Stimulated activated CD8-positive, alpha-beta memory T cell treated with anti-CD3 and anti-CD28 coated beads, Interleukin-15, amount 100 ng/mL, for 1 hour (primary cell): Measurements from ENCODE around the gene OSBP.

Experiments
- DNase-seq: peaks from one replicate; pipeline ENCODE4 v3.0.0-alpha.2; 2020; ENCODE audit warnings: low read depth

Gene OSBP

DNA sequence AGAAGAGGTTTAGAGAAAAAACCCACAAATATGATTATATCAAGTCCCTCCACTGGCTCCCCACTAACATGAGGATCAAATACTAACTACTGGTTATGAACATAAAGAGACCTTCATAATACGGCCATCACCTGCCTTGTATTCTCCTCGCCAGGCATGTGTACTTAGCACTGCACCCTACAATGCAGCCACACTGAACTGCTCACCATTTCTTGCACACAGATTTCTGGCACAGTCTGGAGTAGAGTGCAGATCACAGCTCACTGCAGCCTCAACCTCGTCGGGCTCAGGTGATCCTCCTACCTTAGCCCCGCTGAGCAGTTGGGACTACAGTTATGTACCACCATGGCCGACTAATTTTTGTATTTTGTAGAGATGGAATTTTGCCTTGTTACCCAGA, 13.1 kb downstream of the OSBP start:
- no peak for DNase-seq

DNA sequence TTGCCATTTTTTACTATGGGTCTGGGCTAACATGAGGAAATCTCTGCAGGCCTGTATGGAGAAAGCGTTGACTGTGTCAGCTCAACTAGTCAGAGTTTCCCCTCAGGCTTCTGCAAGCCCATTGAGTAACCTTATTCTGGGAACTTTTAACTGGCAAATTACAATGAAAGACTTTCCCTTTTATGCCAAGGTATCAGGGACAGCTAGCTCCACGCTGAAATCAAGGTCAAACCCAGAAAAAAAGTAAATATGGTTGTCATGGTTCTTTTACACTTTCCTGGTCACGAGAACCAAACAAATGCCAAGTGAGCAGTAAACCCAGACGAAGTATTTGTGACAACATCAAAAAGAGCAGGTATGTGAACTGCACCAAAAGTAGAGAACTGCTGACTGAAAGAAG, 13.8 kb downstream of the OSBP start:
- no peak for DNase-seq

DNA sequence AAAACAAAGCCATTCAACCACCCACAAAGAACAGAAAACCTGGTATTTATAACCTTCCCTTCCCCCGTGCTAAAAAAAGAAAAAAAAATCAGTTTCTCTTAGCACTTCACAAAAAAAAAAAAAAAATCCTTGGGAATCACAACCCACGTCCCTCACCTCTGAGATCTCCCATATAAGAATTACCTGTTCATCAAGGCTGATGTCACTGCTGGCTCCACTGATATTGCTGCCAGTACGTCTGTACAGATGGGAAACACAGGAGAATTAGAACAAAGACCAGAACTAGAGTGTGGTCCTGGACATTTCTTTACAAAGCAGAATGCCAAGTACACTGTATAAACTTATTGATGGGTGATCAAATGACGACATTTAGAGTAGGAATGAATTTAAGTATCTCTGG, 14.9 kb downstream of the OSBP start:
- no peak for DNase-seq

DNA sequence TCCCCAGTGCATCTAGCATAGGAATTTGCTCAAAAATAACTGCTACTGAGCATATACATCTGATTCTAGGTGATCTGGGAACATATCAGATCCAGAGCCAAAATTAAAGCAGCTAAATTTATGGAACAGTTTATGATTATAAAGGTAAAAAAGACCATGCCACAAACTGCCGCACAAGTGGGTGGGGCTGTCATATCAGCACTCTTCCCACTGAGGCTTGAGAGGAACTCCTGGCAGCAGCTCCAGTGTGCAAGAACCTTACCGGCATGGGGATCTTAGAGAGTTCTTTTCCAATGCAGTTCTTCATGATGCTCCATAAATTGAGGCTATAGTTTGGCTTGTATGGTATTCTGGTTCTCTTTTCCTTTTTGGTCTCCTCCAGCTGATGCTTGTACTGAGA, 15.3 kb downstream of the OSBP start:
- no peak for DNase-seq

DNA sequence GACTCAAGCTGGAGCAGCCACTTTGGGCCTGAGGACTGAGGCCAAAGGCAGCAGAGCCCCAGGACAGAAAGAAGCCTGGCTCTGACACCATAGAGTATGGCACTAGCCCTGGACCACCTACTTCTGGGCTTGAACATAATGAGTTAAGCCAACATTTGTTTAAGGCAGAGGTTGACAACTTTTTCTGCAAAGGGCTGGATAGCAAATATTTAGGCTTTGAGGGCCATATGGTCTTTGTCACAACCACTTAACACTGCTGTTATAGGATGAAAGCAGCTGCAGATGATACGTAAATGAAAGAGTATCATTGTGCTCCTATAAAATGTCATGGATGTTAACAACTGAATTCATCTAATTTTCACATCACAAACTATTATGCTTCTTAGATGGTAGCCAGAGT, 16.6 kb downstream of the OSBP start:
- no peak for DNase-seq

DNA sequence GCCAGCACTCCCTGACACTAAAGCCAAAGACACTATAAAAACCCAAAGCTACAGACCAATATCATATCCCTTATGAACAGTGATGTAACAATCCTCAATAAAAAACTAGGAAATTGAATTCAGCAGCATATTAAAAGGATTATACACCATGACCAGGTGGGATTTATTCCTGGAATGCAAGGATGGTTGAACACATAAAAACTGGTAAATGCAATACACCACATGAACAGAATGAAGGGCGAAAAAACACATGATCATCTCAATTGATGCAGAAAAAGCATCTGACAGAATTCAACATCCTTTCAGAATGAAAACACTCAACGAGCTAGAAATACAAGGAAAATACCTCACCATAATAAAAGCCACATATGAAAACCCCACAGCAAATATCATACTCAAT, 31.3 kb downstream of the OSBP start:
- DNase-seq: no peak

DNA sequence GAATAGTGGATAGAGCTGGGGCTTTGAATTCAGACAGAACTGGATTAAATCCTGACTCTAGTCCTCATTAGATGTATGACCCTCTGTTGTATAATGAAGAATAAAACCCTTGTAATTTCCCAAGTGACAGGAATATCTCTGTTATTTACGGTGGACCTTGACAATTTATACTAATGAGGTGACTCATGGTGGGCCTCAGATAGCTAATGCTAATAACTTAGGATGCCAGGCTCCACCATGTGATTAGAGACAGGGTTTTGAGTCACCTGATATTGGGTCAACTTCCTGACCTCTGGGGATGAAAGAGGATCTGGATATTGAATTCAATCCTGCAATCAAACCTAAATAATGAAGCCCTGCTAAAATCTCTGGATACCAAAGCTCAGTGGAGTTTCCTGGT, 33.6 kb downstream of the OSBP start:
- DNase-seq: no peak

DNA sequence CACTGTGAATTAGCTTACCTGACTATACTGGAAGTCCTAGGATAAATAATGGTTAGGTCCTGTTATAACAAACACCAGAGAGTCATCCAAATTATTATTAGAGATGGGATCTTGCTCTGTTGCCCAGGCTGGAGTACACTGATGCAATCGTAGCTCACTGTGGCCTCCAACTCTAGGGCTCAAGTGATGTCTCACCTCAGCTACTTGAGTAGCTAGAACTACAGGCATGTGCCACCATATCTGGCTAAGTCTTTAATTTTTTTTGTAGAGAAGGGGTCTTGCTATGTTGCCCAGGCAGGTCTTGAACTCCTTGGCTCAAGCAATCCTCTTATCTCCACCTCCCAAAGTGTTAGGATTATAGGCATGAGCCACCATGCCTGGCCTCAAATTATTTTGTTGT, 37.2 kb downstream of the OSBP start:
- no peak for DNase-seq

DNA sequence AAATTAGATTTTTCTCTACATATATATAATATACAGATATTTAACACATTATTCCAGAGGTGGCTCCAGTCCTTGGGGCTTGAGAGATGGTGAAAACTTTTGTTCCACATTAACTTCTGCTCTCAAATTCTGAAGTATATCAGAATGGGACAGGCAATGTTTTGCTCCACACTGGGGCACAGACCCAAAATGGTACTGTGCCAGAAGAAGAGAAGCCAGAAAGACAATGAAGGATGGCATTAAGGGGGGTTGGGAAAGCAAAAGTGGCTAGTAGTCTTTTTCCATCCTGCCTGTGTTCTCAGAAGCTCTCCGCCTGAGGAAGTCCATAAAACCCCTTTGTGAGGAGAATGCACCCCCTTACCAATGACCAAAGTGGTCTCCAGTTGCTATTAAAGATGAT, 40.1 kb downstream of the OSBP start:
- no peak for DNase-seq

DNA sequence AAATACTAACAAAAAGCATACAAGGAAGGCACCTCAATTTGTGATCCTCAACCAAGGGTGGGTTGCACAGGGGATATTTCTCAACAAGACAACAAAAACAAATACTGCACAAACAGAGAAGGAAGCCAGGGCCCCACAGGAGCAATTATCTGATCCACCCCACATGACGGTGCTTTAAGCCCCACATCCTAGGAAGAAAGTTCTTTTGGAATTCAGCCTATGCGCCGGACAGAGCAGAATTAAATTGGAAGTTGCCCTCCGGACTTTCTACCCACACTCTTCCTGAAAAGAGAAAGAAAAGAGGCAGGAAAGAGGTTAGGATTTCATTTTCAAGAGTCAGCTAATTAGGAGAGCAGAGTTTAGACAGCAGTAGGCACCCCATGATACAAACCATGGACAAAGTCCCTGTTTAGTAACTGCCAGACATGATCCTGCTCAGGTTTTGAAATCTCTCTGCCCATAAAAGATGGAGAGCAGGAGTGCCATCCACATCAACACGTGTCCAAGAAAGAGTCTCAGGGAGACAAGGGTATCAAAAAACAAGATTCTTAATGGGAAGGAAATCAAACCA, 40.6 kb downstream of the OSBP start:
- no peak for DNase-seq

DNA sequence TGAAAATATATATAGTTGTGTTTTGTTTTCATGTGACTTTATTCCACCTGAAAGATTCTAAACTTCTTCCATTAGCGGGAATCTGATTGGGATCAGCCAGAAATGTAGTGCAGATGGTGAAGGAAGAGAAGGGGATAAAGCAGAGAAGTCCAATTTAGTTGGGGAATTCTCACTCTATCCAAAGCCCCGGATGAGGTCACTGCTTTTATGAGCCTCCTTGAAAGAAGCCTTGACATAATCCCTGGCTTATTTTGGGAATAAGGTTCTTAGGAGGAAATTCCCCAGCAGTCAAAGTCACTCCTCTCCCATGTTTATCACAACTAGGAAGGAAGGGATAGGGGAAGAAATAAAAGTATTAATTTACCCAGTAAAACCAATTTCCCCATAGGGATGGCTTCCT, 41.1 kb downstream of the OSBP start:
- no peak for DNase-seq

DNA sequence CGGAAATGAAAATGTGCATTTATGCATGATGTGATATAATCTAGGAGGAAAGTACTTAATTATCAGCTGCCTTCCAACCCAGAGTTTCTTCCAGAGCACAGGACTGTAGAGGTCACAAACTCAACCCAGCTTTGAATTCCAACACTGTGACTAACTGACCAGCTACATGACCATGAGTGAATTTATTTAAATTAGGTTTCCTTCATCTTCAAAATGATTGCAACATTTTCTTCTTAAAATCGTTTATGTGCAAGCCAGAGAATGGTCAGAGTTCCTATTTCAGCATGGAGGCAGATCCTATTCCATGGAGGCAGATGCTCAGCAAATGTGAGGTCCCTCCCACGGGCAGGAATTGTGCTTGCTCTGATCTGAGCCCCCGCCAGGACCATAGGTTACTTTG, 42.4 kb downstream of the OSBP start:
- no peak for DNase-seq

DNA sequence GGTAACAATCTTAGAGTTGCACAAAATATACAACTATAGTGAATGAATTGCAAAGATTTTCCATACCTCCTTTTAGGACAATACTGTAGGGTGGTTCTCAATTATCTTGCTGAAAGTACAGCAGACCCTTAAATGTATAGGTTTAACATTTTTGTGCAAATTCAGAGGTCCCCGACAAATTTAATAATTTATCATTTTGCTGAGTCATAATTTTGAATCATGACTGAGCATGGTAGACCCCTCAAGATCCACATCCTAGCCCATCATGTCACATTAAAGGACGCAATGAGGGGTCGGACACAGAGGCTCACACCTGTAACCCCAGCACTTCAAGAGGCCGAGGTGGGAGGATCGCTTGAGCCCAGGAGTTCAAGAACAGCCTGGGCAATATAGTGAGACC, 43.5 kb downstream of the OSBP start:
- DNase-seq: no peak

DNA sequence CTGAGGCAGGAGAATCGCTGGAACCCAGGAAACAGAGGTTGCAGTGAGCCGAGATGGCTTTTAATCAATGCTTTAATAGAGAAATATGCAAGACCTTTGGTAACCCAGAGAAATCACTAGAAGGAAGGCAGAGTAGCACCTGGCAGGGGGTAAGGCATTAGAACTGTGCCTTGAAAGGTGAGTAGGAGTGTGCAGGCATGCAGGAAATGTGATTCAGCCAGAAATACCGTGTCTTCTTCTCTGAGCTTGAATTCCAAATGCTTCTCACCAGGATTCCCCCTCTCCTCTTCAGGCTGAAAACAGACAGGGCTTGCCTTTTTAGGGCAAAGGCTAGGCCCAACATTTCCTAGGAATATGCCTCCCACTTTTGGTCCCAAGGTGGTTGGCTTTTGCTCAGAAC, 53.3 kb downstream of the OSBP start:
- no peak for DNase-seq

DNA sequence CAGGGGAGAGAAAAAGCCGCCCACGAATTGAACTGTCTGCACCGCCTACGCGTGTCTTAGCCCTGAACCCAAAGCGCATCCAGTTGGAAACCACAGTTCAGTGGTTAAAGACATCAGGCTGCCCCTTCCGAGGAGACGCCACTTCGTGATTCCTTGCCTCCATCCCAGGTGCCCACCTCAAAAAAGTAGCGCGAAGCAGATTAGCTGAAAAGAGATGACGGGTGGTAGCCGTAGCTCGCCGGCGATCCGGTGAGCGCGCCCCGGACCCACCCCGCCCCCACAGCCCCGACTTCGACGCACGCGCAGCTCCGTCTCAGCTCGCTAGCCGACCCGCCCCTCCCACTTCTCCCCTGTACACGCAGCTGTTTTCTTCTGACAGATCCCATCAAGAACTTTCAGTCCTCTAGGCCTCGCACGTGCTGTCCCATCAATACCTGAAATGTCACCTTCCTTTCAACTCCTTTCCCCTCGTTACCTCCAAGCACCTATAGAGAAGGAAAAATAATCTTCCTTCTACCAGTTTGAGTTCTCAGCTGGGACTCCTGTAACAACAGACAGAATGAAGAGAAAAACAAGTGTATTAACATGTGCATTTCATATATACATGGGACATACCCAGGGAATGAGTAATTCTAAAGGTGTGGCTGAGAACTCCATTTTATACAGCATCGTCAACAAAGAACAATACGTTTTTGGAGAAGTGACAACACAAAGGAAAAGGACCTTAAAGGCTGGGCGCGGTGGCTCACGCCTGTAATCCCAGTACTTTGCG, 54.7 kb downstream of the OSBP start:
- DNase-seq: peak; percentile 61

DNA sequence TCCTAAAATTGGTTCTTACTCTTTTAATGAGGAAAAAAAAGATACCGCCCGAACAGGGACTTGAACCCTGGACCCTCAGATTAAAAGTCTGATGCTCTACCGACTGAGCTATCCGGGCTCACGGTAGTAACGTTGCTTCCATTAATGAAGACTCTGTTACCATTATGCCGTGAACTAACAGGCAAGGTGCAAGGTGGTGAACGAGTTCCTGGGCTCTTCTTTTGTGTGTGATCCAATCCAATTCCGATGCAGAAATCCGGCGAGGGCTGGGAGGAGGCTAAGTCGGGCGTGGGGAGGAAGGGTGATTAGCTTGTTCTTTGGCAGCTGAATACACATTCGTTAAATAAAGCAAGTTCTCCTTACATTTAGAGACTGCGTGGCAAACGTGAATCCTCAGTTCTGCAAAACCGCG, 55.3 kb downstream of the OSBP start:
- DNase-seq: peak; percentile 61

DNA sequence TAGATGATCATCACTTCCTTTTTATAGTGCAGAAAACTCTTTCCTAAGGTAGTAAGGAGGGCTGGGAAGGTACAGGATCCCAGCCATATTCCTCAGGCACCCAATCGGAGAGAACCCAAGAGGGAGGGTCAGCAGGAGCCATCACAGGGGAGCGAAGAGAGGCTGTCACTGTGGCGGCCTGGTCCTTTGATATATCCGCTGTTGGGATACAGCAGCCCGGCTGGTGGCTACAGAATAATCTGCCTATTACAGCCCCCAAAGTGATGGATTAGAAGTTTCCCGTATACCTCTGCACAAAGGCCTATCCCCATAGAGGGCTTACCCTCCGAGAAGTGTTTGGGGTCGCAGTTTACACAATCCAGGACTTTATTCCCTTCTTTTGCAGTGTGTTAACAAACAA, 55.7 kb downstream of the OSBP start:
- no peak for DNase-seq

DNA sequence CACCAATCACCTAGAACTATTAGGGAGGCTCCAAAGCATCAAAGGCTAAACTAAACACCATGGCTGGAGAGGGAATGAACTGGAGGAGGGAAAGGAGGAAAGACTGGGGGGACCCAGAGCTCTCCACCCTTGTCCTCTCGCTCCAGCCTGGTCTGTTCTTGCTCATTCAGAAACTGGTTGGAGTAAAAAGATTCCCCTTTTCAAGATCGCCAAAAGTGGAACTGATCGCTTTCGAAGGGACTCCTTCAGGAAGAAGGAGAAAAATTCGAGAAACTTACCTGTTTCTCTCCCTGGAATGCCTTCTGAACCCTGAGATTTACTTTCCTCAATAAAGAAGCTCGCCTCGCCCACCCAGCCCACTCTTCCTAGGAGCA, 57.3 kb downstream of the OSBP start:
- no peak for DNase-seq

DNA sequence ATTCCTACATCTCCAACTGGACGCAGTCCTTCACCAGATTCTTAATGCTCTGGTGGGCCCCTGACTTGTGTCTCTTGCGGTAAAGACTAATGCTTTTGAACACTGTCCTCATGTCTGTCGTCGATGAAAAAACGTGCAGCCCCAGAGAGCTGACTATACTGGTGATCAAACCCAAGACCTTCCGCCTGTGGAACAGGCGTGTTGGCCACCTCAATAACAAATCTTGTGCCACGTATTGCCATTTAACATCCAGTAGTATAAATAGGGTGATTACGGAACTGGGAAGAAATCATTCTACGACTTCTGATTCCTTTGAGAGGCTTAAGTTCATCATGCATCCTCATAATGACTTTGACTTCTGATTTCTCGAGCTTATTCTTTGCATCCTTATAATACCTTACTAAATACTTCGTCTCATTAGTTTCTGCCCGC, 58.6 kb downstream of the OSBP start:
- DNase-seq: no peak

DNA sequence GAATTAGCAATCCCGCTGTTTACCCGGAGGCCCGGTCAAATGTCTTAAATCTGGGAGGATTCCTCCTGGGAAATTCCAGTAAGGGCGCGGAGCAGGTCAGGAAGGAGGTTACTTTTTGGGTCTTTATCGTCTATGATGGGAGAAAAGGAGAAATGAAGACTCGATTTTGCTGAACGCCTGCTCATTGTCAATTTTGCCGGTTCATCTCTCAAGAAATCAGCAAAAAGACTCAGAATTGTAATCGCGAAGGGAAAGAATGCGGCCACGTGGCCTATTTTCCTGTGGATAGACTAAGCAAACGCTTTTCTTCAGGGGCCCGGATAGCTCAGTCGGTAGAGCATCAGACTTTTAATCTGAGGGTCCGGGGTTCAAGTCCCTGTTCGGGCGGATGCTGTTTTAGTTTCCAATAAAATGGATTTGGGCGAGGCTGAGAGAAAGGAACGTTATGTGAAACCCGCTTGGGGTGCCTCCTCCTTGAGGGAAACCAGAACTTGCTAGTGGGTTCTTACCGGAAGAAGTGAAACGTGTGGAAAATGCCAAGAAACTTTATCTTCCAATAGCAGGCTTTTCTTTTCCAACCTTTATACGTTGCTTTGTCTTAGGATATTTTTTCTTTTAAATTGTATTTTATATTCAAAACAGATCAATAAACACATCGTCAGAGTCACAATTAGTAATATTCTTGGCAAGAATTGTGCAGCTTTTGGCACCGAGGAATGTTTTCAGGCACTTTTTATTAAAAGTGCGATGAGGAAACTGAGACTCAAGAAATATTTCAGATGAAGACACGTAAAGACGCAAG, 59.3 kb downstream of the OSBP start:
- no peak for DNase-seq

DNA sequence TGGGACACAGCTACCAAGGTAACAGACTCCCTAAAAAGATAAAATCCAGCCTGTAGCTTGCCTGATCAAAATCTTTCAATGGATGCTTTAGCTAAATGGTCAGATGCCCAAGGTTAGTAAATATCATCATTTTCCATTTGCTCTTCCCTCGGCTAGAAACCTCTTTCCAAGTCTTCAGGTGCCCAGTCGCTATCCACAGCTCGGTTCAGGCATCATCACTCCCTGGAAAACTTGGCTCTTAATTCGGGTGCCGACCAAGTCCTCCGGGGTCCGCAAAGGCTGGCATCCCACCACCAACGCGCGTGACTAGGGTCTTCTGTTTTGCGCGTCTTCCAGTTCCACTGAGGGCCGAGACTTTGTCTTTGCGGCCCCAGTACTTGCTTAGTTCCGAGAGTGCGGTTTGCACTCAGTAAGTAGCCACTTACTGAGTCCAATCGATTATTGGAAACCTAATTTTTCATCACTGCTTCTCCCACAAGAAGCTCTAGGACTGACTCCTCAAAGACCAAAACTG, 59.9 kb downstream of the OSBP start:
- no peak for DNase-seq

DNA sequence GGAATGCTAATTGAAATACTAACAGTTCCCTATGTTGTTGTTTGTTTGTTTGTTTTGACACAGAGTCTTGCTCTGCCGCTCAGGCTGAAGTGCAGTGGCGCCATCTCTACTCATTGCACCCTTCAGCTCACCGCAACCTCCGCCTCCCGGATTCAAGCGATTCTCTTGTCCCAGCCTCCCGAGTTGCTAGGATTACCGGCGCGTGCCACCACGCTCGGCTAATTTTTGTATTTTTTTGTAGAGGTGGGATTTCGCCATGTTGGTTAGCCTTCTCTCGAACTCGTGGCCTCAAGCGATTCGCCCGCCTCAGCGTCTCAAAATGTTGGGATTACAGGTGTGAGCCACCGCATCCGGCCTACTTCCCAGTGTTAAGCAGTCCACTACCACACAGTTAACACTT, 62.3 kb downstream of the OSBP start:
- DNase-seq: no peak

DNA sequence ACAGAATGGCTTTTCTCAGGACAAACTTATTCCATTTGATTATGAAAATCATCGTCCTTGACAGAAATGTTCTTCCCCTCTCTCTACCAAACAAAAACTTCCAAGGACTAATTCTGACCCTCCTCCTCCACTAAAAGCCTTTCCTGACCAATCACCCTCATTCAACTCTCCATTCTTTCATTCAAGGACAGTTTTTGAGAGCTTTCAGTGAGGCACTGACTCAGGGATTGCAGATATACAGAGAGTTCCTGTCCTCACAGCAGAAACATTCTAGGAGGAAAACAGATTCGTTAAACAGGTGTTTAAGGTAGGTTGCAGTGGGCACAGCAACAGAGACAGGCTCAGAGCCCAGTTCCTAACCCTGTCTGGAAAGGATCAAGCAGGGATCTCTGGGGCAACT, 62.7 kb downstream of the OSBP start:
- DNase-seq: no peak
